ENCODE results near the gene FZD2.
"Not testable (repeated sequence)": the region's sequence is repeated elsewhere in the genome, so short reads cannot be mapped to it uniquely, and the experiment has no call there.

FZD2 gene

DNA sequence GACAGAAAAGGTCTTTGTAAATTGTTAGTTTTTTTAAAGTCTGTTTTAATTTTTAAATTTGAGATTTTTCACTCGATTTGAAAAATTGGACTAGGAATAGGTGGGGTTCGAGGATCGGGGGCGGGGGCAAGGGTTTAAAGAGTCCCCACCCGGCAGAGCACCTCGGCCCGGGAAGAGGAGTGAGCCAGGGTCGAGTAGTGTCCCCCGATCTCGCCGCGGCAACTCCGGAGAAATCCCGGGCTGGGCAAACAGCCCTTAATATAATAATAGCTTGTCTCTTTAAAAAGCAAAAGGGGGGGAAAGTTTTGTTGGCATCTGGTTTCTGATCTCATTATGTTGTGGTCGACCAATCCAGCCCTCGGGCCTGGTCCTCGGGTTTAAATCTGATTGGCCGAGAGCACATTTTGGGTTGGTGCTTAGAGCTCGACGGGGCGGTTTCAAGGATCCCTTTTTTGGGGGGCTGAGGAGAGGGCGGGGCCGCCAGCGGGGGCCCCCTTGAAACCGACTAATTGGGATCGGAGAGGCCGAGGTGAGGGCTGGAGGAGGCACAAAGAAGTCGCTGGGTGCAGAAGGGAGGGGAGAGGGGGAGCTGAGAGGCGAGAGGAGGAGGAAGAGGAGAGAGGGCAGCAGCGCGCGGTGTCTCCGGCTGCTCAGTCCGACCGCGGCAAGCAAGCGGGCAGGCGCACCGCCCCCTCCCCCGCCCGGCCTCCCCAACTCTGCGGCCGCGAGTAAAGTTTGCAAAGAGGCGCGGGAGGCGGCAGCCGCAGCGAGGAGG, at the start of gene FZD2:
FZD2 (plus strand) TSS at position 653 of the 775 bp plus-strand sequence. CDS start 205 bp downstream, outside the sequence.
- peak in 1 of 2 donors; percentile 4 for DNase-seq (ENCODE audit: low read depth in 2 of 2)

DNA sequence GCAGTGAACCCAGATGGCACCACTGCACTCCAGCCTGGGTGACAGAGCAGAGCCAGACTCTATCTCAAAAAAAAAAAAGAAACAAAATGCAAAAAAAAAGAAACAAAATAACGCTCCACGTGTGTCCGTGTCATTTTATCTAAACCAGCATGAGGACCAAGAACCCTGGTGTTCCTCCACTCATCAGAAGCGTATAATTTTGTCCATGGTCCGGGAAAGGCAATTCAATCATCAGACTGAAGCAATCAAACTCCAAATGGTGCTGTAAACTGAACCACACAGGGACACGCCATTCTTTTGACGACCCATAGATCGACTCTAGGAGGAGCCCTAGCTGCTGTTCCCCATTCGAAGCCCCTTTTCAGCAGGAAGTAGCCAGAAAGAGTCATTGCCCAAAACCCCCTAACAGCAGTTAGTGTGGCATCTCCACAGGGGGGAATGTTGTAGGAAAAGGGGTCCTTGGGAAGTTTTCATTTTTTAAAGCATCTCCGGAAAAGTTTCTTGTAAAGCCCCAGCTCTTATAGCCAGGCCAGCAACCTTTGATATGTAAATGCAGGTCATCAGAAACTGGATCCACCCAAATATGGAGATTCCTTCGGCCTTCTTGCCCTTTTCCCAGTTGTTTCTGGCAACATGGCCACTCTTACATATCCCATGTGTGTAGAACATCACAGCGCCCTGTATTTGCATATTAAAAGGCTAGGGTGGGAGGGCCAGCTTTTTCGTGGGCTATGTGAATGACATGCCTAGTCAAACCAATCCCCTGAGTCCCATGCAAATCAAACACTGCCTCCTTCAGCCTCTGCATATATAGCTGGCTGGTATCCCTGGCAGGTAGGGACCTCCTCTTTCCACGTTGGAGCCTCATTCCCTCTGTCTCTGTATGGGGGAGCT, 45.8 kb upstream of the FZD2 start:
- DNase-seq (ENCODE audit: low read depth in 2 of 2) = not testable (repeated sequence)

DNA sequence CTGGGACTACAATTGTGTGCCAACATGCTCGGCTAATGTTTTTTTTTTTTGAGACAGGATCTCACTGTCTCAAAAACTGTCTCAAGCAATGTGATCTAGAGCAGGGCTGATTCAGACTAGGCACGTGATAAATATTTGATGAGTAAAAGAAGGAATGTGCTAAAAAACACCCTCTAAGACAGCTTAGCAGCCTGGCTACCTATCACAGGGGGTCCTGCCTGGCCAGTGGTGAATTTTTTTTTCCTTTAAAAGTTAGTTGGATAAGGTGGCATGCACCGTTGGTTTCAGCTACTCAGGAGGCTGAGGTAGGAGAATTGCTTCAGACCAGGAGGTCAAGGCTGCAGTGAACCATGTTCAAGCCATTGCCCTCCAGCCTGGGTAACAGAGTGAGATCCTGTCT, 39.3 kb upstream of the FZD2 start:
- no peak for DNase-seq (ENCODE audit: low read depth in 2 of 2)

DNA sequence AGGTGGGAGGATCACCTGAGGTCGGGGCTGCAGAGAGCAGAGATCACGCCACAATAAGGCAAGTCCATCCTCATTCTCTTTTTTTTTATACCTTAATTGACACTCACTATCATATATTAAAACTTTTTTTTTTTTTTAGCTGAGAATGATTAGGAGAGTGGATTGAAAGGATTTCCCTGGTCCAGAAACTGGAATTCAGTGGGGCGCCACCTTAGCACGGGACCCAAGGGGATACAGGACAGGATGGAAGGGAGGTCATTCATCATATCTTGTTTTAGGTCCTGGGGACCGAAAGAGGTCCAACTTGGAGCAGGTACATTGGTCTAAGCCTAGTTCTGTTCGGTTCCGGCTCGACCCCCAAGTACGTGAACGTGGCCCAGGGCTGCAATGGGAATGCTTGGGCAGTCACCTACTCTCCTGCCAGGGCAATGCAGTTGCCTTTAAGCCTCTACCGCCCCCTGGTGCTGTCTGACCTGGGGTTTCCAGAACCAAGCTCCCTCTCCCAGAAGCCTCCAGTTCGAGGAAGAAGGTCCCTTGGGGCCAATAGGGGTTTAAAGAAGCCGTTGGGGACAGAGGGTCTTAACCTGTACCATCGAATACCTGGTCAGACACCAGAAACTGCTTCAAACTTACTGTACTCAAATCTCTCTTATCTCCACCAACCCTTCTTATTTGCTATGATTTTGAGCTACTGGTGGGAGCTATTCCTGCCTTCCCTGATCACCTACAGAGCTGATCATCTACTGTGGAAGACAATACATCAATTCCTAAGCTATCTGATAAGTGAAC, 34.2 kb upstream of the FZD2 start:
- DNase-seq (ENCODE audit: low read depth in 2 of 2) = peak; percentile 20 to 51

DNA sequence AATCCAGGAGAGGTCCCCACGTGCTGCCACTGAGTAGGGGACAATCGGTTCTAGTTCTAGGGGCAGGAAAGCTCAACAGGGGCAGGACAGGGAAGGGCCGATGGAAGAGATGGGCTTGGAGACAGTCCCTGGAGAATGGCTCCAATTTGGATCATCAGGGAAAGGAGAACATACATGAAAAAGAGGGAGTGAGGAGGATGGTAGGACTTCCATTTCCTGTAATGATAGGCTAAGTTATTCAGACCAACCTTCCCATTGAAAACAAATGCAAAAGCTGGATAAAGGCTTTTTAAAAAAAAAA, 33.7 kb upstream of the FZD2 start:
- DNase-seq (ENCODE audit: low read depth in 2 of 2) = no peak

DNA sequence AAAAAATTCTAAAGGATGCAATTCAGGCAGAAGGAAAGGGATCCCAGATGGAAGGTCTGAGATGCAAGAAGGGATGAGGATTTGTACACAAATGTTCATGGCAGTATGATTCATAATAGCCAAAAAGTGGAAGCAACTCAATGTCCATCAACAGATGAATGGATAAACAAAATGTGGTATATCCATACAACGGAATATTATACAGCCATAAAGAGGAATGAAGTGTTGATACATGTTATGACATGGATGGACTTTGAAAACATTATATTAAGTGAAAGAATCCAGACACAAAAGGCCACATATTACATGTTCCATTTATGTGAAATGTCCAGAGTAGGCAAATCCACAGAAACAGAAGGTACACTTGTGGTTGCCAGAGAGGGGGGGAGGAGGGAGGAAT, 30.2 kb upstream of the FZD2 start:
- DNase-seq (ENCODE audit: low read depth in 2 of 2) = no peak

DNA sequence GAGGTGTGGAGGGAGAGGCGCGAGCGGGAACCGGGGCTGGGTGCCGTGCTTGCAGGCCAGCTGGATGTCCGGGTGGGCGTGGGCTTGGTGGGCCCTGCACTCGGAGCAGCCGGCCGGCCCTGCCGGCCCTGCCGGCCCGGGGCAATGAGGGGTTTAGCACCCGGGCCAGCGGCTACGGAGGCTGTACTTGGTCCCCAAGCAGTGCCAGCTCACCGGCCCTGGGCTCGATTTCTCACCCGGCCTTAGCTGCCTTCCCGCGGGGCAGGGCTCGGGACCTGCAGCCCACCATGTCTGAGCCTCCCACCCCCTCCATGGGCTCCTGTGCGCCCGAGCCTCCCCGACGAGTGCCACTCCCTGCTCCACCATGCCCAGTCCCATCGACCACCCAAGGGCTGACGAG, 29.3 kb upstream of the FZD2 start:
- no peak for DNase-seq (ENCODE audit: low read depth in 2 of 2)

DNA sequence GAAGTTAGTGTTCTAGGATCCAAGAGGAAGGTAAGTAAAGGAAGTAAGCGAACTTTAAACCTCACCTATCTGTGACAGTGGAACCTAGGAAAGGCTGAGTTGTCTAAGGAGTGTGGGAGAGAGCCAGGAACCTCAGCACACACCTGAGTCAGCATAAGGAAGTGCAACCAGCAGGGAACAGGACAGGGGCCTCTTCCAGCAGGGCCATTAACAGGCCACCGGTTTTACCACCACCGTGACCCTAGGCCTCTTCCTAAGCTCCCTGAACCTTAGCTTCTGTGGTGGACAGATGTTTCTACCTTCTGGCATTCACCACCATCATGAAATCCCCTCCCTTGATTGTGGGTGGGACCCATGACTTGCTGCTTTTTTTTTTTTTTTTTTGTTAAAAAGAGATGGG, 27.4 kb upstream of the FZD2 start:
- no peak for DNase-seq (ENCODE audit: low read depth in 2 of 2)

DNA sequence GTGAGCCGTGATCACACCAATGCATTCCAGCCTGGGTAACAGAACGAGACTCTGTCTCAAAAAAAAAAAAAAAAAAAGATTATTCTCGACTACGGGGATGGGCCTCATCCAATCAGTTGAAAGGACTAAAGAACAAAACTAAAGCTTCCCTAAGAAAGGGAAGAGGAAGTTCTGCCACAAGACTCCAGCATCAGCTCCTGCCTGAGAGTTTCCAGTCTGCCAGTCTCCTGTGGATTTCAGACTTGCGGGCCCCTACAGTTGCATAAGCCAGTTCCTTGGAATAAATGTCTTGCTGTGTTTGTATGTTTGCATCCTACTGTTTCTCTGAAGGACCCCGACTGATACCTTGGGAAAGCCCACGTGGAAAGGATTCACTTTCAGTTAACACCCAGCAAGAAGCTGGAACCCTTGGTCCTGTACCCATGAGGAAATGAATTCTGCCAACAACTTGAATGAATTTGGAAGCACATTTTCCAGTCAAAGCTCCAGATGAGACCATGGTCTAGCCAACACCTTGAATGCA, 26.3 kb upstream of the FZD2 start:
- DNase-seq (ENCODE audit: low read depth in 2 of 2) = no peak

DNA sequence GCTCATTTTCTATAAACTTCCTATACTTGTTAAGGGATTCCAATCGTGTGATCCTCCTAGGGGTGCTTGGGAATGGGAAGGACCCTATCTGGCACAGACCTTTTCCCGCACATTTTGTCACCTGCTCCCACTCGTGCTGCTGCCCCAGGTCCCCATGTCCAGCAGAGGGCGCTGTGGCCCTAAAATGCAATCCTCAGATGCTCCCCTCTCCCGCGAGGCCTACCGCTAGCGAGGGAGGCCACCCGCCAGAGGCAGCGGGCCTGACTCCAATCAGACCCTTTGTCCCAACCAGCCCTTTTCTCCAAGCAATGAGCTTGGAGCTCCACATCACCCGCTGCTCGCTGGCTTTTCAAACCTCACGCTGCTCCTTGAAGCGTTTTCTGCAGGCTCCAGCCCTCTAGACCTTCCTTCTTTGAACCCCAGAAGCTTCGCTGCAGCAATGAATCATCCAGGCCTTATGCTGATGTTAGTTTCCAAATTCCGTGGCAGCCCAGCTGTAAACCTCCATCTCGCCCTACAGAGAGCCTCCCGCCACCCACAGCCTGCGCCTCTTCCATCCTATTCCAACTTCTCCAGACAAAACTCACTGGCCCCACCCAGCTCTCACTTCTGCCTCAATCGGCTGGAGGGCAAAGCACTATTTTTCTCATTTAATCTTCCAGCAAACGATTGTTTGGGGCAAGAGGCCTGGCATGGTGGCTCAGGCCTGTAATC, 23.6 kb upstream of the FZD2 start:
- peak; percentile 82 to 88 for DNase-seq (ENCODE audit: low read depth in 2 of 2)

DNA sequence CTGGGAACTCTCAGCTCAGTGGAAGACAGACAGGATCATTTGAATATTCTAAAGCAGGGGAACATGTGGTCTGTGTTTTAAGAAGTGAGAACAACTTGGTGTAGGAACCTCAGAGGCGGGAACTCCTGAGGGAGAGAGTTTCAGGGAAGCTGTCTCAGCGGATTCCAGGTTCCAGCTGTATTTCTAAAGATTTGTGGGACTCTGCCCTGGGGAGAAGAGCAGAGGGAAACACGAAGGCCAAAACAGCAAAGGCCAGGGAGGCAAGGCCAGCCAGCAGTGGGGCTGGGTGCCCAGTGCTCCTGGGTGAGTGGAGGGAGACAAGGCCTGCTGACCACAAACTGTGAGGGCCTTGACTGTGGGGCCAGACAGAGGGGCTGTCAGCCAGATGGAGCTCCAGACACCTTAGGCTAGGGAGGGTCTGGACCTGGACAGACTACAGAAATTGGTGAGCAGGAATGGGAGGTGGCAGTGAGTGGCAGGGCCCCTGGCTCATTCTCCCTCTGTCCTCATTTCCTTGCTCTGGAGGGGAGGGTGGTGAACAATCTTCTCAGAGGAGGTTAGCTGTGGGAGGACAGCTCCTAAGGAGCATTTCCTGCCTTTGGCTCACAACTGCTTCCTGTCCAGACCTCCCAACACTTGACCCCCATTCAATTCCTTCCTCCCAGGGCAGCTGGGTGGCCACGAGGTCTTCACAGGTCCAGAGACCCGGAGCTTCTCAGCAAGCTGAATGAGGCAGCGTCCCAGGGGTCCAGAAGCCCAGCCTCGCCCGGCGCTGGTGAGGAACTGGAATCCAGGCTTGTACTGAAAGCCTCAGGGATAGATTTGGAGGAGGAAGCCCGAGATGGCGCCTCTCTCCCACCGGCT, 21.0 kb upstream of the FZD2 start:
- no peak for DNase-seq (ENCODE audit: low read depth in 2 of 2)

DNA sequence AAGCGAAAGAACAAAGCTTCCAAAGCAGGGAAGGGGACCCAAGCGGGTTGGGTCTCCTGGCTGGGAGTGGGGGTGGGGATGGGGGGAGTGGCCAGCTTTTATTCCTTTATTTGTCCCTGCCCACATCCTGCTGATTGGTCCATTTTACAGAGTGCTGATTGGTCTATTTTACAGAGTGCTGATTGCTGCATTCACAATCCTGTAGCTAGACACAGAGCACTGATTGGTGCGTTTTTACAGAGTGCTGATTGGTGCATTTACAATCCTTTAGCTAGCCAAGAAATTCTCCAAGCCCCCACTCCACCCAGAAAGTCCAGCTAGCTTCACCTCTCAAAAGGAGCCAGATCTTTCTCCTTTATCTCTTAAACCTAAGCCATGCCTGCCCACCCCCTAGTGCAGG, 19.4 kb upstream of the FZD2 start:
- not testable (repeated sequence) for DNase-seq (ENCODE audit: low read depth in 2 of 2)

DNA sequence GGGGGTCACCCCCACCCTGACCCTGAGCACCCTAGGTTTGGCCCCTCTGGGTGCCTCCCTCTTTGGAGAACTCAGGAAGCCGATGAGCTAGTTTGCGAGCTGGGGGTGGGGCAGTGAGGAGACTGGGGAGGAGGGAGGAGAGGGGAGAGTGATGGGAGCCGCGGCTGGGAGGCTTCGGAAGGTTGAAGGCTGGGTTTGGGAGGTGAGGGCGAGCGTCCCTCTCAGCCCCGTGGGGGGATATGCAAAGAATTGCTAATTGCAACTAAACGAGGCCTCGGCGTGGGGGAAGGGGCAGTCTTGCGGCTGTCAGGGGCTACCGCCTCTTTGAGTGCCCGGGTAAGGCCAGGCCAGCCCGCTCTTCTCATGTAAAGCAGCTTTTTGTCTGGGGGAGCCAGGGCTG, 17.6 kb upstream of the FZD2 start:
- DNase-seq (ENCODE audit: low read depth in 2 of 2) = no peak

DNA sequence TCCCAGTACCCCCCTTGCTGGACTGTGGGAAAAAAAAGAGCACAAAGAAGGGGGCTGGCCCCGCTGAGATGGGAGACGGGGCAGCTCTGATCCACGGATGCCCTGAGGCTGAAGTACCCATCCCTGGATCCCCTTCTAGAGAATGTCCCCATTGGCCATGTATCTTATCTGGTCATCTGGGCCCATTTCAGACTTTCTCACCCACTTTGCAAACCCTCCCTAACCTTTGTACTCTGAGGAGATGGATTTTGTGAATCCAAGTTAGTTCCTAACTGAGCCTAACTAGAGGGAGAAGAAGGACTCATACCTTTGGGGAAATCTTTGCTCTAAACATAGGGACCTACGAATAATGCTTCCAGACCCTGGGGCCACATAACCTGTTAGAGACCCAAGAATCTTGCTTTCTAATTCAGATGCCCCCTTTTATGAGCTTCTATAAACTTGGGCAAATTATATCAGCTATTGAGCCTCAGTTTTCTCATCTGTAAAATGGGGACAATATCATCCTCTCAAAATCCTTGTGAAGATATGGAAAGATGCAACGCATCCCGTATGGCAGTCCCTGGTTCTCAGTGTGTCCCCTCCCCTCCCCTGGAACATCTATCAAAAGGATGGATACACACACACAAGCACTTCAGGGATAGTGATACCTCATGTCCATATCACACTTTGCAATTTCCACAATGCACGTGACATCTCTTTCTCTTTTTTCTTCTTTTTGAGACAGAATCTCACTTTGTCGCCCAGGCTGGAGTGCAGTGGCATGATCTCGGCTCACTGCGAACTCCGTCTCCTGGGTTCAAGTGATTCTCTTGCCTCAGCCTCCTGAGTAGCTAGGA, 16.8 kb upstream of the FZD2 start:
- no peak for DNase-seq (ENCODE audit: low read depth in 2 of 2)

DNA sequence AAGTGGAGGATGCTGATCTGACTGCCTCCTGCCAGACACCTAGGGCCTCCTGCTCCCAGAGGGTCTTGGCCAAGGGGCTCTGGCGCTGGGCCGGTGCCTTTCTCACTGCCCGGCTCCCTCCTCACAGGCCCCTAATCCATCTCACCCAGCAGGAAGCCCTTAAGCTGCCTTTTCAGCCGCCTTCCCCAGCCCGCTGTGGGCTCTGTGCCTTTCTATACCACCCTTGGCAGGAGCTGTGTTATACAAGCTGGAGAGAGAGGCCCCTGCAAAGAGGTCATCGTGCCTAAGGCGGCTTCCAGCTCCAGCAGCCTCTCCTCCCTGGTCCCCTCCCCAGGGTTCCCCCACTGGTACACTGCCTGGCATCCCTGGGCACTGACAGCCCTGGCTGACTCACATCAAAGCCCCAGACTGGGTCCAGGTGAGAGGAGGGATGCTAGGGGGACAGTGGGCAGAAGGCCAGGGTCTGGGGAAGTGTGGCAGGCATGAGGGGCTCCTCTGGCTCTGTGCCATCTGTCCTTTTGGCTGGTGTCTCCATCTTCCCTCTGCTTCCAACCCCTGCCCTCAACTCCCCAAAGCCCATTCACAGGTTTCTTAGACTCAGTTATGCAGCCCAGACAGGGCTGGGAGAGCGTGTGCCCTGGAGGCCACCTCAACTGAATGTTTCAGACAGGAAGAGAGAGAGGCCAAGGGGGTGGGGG, 15.3 kb upstream of the FZD2 start:
- DNase-seq (ENCODE audit: low read depth in 2 of 2) = no peak

DNA sequence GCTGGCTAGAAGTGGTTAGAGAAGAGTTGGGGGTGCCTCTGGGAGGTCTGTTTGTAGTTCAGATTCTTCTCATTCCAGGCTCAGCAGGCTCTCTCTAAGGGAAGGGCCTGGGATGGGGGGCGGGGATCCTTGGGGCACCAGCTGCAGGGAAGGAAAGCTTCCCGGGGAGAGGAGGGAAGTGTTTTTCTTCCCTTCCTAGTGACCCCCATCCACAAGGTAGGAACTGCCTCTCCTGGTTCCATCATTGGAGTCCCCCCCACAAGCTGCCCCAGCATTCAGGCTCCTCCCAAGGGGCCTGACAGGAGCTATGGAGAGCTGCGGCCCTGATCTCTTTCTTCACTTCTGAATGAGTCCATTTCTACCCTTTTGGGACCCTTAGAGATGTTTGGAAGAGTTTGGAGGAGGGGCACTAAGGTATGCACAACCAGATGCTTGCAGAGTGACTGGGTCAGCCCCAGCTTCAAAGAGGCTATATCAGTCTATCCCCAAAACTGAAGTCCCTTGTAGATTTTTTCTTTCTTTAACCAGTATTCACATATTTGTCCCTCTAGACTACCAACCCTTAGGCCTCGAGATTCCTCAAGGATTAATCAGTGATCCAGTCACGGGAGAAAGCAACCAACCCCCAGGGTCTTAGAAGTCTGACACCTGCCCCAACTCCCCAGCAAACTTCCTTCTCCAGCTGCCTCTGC, 13.9 kb upstream of the FZD2 start:
- no peak for DNase-seq (ENCODE audit: low read depth in 2 of 2)

DNA sequence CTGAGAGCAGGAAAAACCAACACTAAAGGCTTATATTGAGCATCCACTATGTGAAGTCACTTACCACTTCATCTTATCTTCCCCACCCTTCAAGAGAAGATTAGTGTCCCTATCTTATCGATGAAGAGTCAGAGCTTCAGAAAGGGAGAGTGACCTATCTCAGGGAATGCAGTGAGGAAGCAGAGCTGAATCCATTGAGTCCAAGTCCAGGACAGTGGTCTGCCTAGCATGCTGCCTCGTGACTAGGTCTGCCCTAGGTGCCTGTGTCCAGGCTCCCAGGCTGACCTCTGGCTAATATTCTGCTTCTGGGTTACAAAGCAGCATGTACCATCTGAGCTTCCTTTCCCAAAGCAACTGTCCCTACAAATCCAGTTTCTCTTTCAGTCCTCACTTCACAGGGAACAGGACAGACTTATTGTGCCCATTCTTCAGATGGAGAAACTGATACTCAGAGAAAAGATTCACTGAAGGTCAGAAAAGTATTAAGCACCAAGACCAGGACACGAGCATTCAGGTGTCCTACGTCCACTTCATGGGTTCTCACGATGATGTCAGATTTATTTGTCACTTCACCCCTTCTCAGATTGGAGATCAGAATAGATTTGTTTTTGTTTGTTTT, 13.3 kb upstream of the FZD2 start:
- DNase-seq (ENCODE audit: low read depth in 2 of 2) = no peak

Data from stimulated activated CD4-positive, alpha-beta T cell treated with anti-CD3 and anti-CD28 coated beads, Interleukin-1b, Interleukin-23, amount 100 ng/mL, for 4 hours (primary cell).